ENCODE measurements around the gene STX8. TPM values are rescaled to one million over a fixed set of nuclear protein-coding genes. Genes with fewer than 3 reads are reported as not detected.

Gene STX8
- total and polyA plus RNA-seq, 9 of the 15 experiments (the other 6 are each of a cell fraction or from before 2014, with no cell fraction given): 14.6 to 42.5 (median 22.1) TPM

- intact Hi-C loops (cut with micrococcal nuclease) (no loop called here), in situ Hi-C loops (cut with MboI) (no loop called here)
- Histone ChIP-seq H3K4me2 (ENCODE audit: insufficient read depth, low read length) (no peak overlapping the region), H3K4me3 (no peak overlapping the region), H3K9ac (ENCODE audit: insufficient read depth in 1 of 2, low read depth in 2 of 2, low read length in 2 of 2) (no peak overlapping the region), H3K9me3 (replicated peaks; ENCODE audit: control insufficient read depth, insufficient read depth, low read depth, low read length) (no peaks in the 10 kb centered on the region), H3K27ac (ENCODE audit: extremely low read depth, low read depth, low read length) (no peak overlapping the region), H3K9me1 (ENCODE audit: control insufficient read depth, insufficient read depth, low read length) (no peaks in the 10 kb centered on the region), H3K4me1 (replicated peaks in 1 of 2; ENCODE audit: control insufficient read depth in 2 of 2, insufficient read depth in 2 of 2, low read length in 2 of 2) (no peaks in the 10 kb centered on the region), H3K36me3 (ENCODE audit: control insufficient read depth, insufficient read depth, low read length) (no peaks in the 10 kb centered on the region), H2AFZ (ENCODE audit: low read depth, low read length) (no peak overlapping the region), H4K20me1 (replicated peaks; ENCODE audit: control insufficient read depth, insufficient read depth, low read length) (no peaks in the 10 kb centered on the region; the same call in 1 of the 2 replicates), H3K79me2 (ENCODE audit: control insufficient read depth, insufficient read depth, low read length) (no peaks in the 10 kb centered on the region), H3K27me3 (ENCODE audit: control insufficient read depth in 2 of 2, insufficient read depth in 2 of 2, low read length in 2 of 2) (no peaks in the 10 kb centered on the region)
- no peak for FAIRE-seq
- no peak for DNase-seq (ENCODE audit: extremely low read depth in 1 of 4, low spot score in 3 of 4)
- POLR2A ChIA-PET: no interaction called here
- CTCF ChIA-PET (ENCODE audit: low intra/inter-chr PET ratio): no interaction called here
- WGBS (ENCODE audit: insufficient coverage, low coverage, missing lambda C conversion rate): 0% methylated on average over 4 of the region's 5 CpGs
- ATAC-seq: no peak
- TF ChIP-seq MEF2D (tag; conservative IDR thresholded peaks at IDR 0.05; ENCODE audit: low read depth) (no peak), ZNF277 (CRISPR knock-in tag; IDR thresholded peaks at IDR 0.05; ENCODE audit: borderline replicate concordance) (no peak), BACH1 (tag; IDR thresholded peaks at IDR 0.05) (no peak), ZEB2 (IDR thresholded peaks at IDR 0.05) (no peak), NCOR1 (IDR thresholded peaks at IDR 0.05) (no peak), PYGO2 (tag; IDR thresholded peaks at IDR 0.05) (no peak)
- TF ChIP-seq, protein P1, sequence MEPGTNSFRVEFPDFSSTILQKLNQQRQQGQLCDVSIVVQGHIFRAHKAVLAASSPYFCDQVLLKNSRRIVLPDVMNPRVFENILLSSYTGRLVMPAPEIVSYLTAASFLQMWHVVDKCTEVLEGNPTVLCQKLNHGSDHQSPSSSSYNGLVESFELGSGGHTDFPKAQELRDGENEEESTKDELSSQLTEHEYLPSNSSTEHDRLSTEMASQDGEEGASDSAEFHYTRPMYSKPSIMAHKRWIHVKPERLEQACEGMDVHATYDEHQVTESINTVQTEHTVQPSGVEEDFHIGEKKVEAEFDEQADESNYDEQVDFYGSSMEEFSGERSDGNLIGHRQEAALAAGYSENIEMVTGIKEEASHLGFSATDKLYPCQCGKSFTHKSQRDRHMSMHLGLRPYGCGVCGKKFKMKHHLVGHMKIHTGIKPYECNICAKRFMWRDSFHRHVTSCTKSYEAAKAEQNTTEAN (CRISPR knock-in tag; IDR thresholded peaks at IDR 0.05): no peak
- no TSS peak for BruUV-seq (replicated peaks)
Measured at GRCh38 chr17:9298776-9299295, 276.8 kb downstream of the STX8 start.
